IMR-90 (cell line): ENCODE measurements around the gene SVIL. TPM values are rescaled to one million over a fixed set of nuclear protein-coding genes. Genes with fewer than 3 reads are reported as not detected.
A peak's percentile ranks its signal among the peaks of the same experiment; 100 is the strongest.

ENCODE experiments used
- ATAC-seq: fragments of 200-7000 bp; cut with Tn5 transposase; 2 replicates; pipeline ENCODE4 v1.9.1; 2020; ENCODE audit warnings: low read depth, mild to moderate bottlenecking, moderate library complexity
- BruUV-seq: library from RNA; stranded (reverse); fragments of 400-500 nt; replicated peaks from 2 replicates; lab custom pipeline; 2021; lab: Mats Ljungman, UMichigan
- CTCF ChIA-PET: fragments of 300-600 bp; formaldehyde crosslinking; extraction: SDS; loops from one replicate; lab custom pipeline; 2021; ENCODE audit warnings: antibody characterized with exemption; lab: Yijun Ruan, JAX
- POLR2A ChIA-PET: fragments of 300-600 bp; sonication (Branson Sonifier 250); formaldehyde crosslinking; loops from one replicate; lab custom pipeline; 2022; ENCODE audit warnings: antibody characterized with exemption; ENCODE audit not compliant: unreplicated experiment; lab: Charles Lee
- DNase-seq: peaks from one replicate; pipeline ENCODE4 v3.0.0; 2013
- H2AFZ ChIP-seq: replicated peaks from 2 replicates; pipeline ENCODE3; 2013; ENCODE audit warnings: low read length, mild to moderate bottlenecking; ENCODE audit not compliant: poor library complexity
- H2AK5ac ChIP-seq: 2 replicates; pipeline ENCODE4 v1.6.1; 2013; ENCODE audit warnings: low read depth, low read length, inconsistent platforms
- H2AK9ac ChIP-seq: replicated peaks from 2 replicates; pipeline ENCODE3; 2013; ENCODE audit warnings: mild to moderate bottlenecking, low read depth, low read length, moderate library complexity; ENCODE audit not compliant: poor library complexity
- H2BK120ac ChIP-seq: 2 replicates; pipeline ENCODE4 v1.6.1; 2013; ENCODE audit warnings: low read depth, low read length, inconsistent platforms
- H2BK15ac ChIP-seq: 3 replicates; pipeline ENCODE4 v1.6.1; 2013; ENCODE audit warnings: low read depth, low read length, inconsistent platforms
- H2BK20ac ChIP-seq: 2 replicates; pipeline ENCODE4 v1.6.1; 2013; ENCODE audit warnings: low read depth, mild to moderate bottlenecking, inconsistent platforms, low read length, moderate library complexity
- H2BK5ac ChIP-seq: 2 replicates; pipeline ENCODE4 v1.6.1; 2013; ENCODE audit warnings: mild to moderate bottlenecking, low read depth, low read length, inconsistent platforms; ENCODE audit not compliant: poor library complexity, severe bottlenecking
- H3K14ac ChIP-seq: replicated peaks from 2 replicates; pipeline ENCODE4 v1.6.1; 2013; ENCODE audit warnings: low read depth, low read length, inconsistent platforms
- H3K18ac ChIP-seq: 2 replicates; pipeline ENCODE4 v1.6.1; 2013; ENCODE audit warnings: low read depth, low read length, control low read depth
- H3K23ac ChIP-seq: 2 replicates; pipeline ENCODE4 v1.6.1; 2013; ENCODE audit warnings: low read depth, low read length, inconsistent platforms
- H3K27ac ChIP-seq: 2 replicates; pipeline ENCODE4 v1.5.1; 2013; ENCODE audit warnings: mild to moderate bottlenecking, control low read depth, low read length; ENCODE audit not compliant: insufficient read depth
- H3K27me3 ChIP-seq: 2 replicates; pipeline ENCODE4 v1.6.1; 2013; ENCODE audit warnings: low read length; ENCODE audit not compliant: control insufficient read depth, insufficient read depth
- H3K36me3 ChIP-seq: 2 replicates; pipeline ENCODE4 v1.6.1; 2013; ENCODE audit warnings: low read length, mixed read lengths; ENCODE audit not compliant: control insufficient read depth, insufficient read depth
- H3K4ac ChIP-seq: 2 replicates; pipeline ENCODE4 v1.6.1; 2013; ENCODE audit warnings: low read depth, low read length, inconsistent platforms
- H3K4me1 ChIP-seq: 2 replicates; pipeline ENCODE4 v1.6.1; 2013; ENCODE audit warnings: low read length, mixed read lengths; ENCODE audit not compliant: control insufficient read depth, insufficient read depth
- H3K4me2 ChIP-seq: 2 replicates; pipeline ENCODE4 v1.6.1; 2013; ENCODE audit warnings: low read depth, mild to moderate bottlenecking, control low read depth, low read length, moderate library complexity
- H3K4me3 ChIP-seq: 2 replicates; pipeline ENCODE4 v1.5.1; 2013; ENCODE audit warnings: low read depth, mild to moderate bottlenecking, control low read depth, low read length, moderate library complexity; ENCODE audit not compliant: insufficient read depth
- H3K56ac ChIP-seq: 2 replicates; pipeline ENCODE4 v1.6.1; 2013; ENCODE audit warnings: low read length, inconsistent platforms; ENCODE audit not compliant: insufficient read depth; ENCODE audit errors: extremely low read depth
- H3K79me1 ChIP-seq, 2 experiments: 2 replicates each; pipeline ENCODE4 v1.6.1; 2013; ENCODE audit warnings: low read length in 2 of 2, inconsistent platforms in 1 of 2, low read depth in 1 of 2
- H3K9ac ChIP-seq: 2 replicates; pipeline ENCODE4 v1.6.1; 2013; ENCODE audit warnings: low read depth, low read length, control low read depth
- H3K9me1 ChIP-seq: 2 replicates; pipeline ENCODE4 v1.6.1; 2013; ENCODE audit warnings: low read length, inconsistent platforms; ENCODE audit not compliant: insufficient read depth
- H3K9me3 ChIP-seq: 2 replicates; pipeline ENCODE4 v1.6.1; 2013; ENCODE audit warnings: low read length; ENCODE audit not compliant: control insufficient read depth, insufficient read depth
- H4K20me1 ChIP-seq: 2 replicates; pipeline ENCODE4 v1.6.1; 2013; ENCODE audit warnings: low read length, inconsistent platforms; ENCODE audit not compliant: insufficient read depth
- H4K5ac ChIP-seq: 2 replicates; pipeline ENCODE4 v1.6.1; 2013; ENCODE audit warnings: mild to moderate bottlenecking, low read depth, low read length, control low read depth
- H4K8ac ChIP-seq, 2 experiments: 2 replicates each; pipeline ENCODE4 v1.6.1; 2013; ENCODE audit warnings: low read depth in 2 of 2, low read length in 2 of 2, control low read depth in 1 of 2, inconsistent platforms in 1 of 2
- H4K91ac ChIP-seq: 2 replicates; pipeline ENCODE4 v1.6.1; 2013; ENCODE audit warnings: low read depth, low read length, inconsistent platforms; ENCODE audit not compliant: insufficient read depth
- CEBPB ChIP-seq: IDR thresholded peaks from 2 replicates; pipeline ENCODE4 v1.6.1; 2012; ENCODE audit warnings: low read depth, low read length, improper control_type of control experiment
- CTCF ChIP-seq: conservative IDR thresholded peaks from 2 replicates; pipeline ENCODE4 v1.5.1; 2012; ENCODE audit warnings: mild to moderate bottlenecking, low read depth, low read length, improper control_type of control experiment
- ELK1 ChIP-seq: fragments of 150-350 bp; IDR thresholded peaks from 2 replicates; pipeline ENCODE4 v1.6.1; 2016; ENCODE audit warnings: low read depth, mild to moderate bottlenecking, low read length, moderate library complexity, borderline replicate concordance
- MAZ ChIP-seq: IDR thresholded peaks from 2 replicates; pipeline ENCODE4 v1.6.1; 2012; ENCODE audit warnings: low read depth, mild to moderate bottlenecking, low read length, improper control_type of control experiment, moderate library complexity, borderline replicate concordance
- NFE2L2 ChIP-seq: fragments of 150-350 bp; IDR thresholded peaks from 2 replicates; pipeline ENCODE4 v1.6.1; 2016; ENCODE audit warnings: low read depth, mild to moderate bottlenecking, low read length
- RAD21 ChIP-seq: IDR thresholded peaks from 2 replicates; pipeline ENCODE4 v1.6.1; 2012; ENCODE audit warnings: low read length, improper control_type of control experiment
- RCOR1 ChIP-seq: IDR thresholded peaks from 2 replicates; pipeline ENCODE4 v1.6.1; 2012; ENCODE audit warnings: mild to moderate bottlenecking, low read length, improper control_type of control experiment; ENCODE audit not compliant: insufficient replicate concordance
- WGBS, 2 experiments: methylation state at CpG; one replicate each; pipeline versions ENCODE4 v1.1.5 to v1.1.7; 2013; ENCODE audit warnings: missing lambda C conversion rate in 2 of 2; ENCODE audit not compliant: insufficient read length in 1 of 2; ENCODE audit errors: extremely low coverage in 2 of 2; 5-methylcytosine and 5-hydroxymethylcytosine counted together
- dilution Hi-C: fragments of 300-500 bp; cut with HindIII; formaldehyde crosslinking; loops from one replicate; pipeline ENCODE4 v1.14.3; 2018; ENCODE audit warnings: low sequenced_read_pairs; ENCODE audit not compliant: unreplicated experiment
- in situ Hi-C: fragments of 300-500 bp; cut with MboI; formaldehyde crosslinking; loops from 3 replicates; pipeline ENCODE4 v1.14.3; 2019; ENCODE audit warnings: low sequenced_read_pairs, inconsistent platforms, mixed read lengths
- intact Hi-C: fragments of 100-400 bp; cut with micrococcal nuclease; formaldehyde crosslinking; loops from 2 replicates; pipeline ENCODE4 v1.10.0; 2022
- polyA plus RNA-seq, 3 experiments: library from polyadenylated mRNA; depleted of rRNA; stranded (reverse); fragments of >200 nt; gene quantifications; 2 replicates each; pipeline ENCODE4 v1.2.3, GENCODE V29; 2012; ENCODE audit warnings: low replicate concordance in 1 of 3
- total RNA-seq: library from RNA; depleted of rRNA; stranded (reverse); fragments of >200 nt; gene quantifications from 2 replicates; pipeline ENCODE4 v1.2.3, GENCODE V29; 2012

SVIL gene
- total and polyA plus RNA-seq, 2 of the 4 experiments (the other 2 are of a cell fraction): 11.5 to 11.6 TPM

- in situ Hi-C loops (no loop called here), dilution Hi-C loops (no loop called here), intact Hi-C loops (no loop called here)
- BruUV-seq: no TSS peak
- H4K8ac ChIP-seq: no peak overlapping the region
- H3K14ac ChIP-seq: no peak overlapping the region
- H3K27ac ChIP-seq: no peak overlapping the region
- no peak overlapping the region for H2BK20ac ChIP-seq
- H3K9ac ChIP-seq: no peak overlapping the region
- H2BK15ac ChIP-seq: no peak overlapping the region
- no peak overlapping the region for H2BK120ac ChIP-seq
- no peak overlapping the region for H3K18ac ChIP-seq
- H3K4me2 ChIP-seq: no peak overlapping the region
- H4K5ac ChIP-seq: no peak overlapping the region
- H3K23ac ChIP-seq: no peak overlapping the region
- H3K4me3 ChIP-seq: no peak overlapping the region
- ChIA-PET CTCF (no interaction called here), POLR2A (no interaction called here)
- H3K36me3 ChIP-seq: no peaks in the 10 kb centered on the region
- H2AFZ ChIP-seq: no peak overlapping the region
- no CpG with 5 or more reads among the region's 4 CpGs for WGBS, 2 experiments
- no peak overlapping the region for H2AK5ac ChIP-seq
- ATAC-seq: no peak
- no peak overlapping the region for H3K4ac ChIP-seq
- no peak overlapping the region for H3K56ac ChIP-seq
- H3K9me3 ChIP-seq: no peaks in the 10 kb centered on the region
- H2AK9ac ChIP-seq: no peak overlapping the region
- no peak overlapping the region for H4K91ac ChIP-seq
- H3K9me1 ChIP-seq: peaks cover 4% of the 10 kb centered on the region
- H3K4me1 ChIP-seq: peaks cover 9% of the 10 kb centered on the region
- H4K20me1 ChIP-seq: peaks cover 36% of the 10 kb centered on the region
- TF ChIP-seq CEBPB (peak; percentile 48), ELK1 (no peak), RAD21 (no peak), CTCF (no peak), RCOR1 (no peak), NFE2L2 (no peak), MAZ (no peak)
- DNase-seq: no peak
- H2BK5ac ChIP-seq: no peak overlapping the region
- peaks cover 28 to 62% of the 10 kb centered on the region in 2 experiments for H3K79me1 ChIP-seq
- H3K27me3 ChIP-seq: no peaks in the 10 kb centered on the region
These were observed 11.0 kb downstream of the SVIL start for GRCh38 chr10:29623797-29624196.
